HCT116 (cell line): Measurements from ENCODE around the gene ANKS1A.

ENCODE experiments used
- EZH2 ChIP-seq: fragments of 200-600 bp; sonication (generic); IDR thresholded peaks from 2 replicates; pipeline ENCODE4 v1.6.1; 2017; ENCODE audit warnings: antibody characterized with exemption, mixed run types
- POLR2A ChIP-seq: IDR thresholded peaks from 2 replicates; pipeline ENCODE4 v1.7.0; 2011; ENCODE audit warnings: borderline replicate concordance; ENCODE audit not compliant: insufficient read depth, insufficient read length; ENCODE audit errors: extremely low read depth
- TF ChIP-seq, protein P1 (sequence below): IDR thresholded peaks from 2 replicates; pipeline ENCODE4 v1.6.1; 2012; ENCODE audit warnings: low read depth
- TF ChIP-seq, protein P2 (sequence below), 3 experiments: fragments of 200-600 bp in 1 of 3; sonication (generic) in 1 of 3; IDR thresholded peaks in 2 of 3; conservative IDR thresholded peaks in 1 of 3; 2 replicates each; pipeline ENCODE4 v1.5.1; 2012 to 2017; ENCODE audit warnings: low read depth in 2 of 3, low read length in 2 of 3, antibody characterized with exemption in 1 of 3, borderline replicate concordance in 1 of 3, control low read depth in 1 of 3, mild to moderate bottlenecking in 1 of 3, mixed read lengths in 1 of 3, mixed run types in 1 of 3, moderate library complexity in 1 of 3; ENCODE audit not compliant: insufficient read depth in 1 of 3
- TF ChIP-seq, protein P3 (sequence below): IDR thresholded peaks from 2 replicates; pipeline ENCODE4 v1.6.1; 2012

DNA sequence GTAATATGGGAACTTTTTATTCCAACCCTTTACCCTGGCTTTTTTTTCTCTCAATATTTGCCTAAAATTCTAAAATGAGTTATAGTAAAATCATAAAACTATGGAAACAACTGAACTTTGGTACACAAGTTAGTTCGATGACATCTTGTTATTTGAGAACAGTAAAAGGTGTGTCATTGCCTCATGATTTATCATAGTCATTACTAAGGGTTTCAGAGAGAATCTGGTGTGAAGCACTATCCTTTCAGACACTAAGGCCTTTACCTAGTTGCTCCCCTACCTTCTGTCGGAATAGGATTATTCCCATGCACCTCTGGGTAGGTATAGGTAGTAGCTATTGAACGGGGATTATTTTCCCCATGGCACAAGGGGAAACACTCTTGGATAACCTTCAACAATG lies 12.6 kb upstream of the ANKS1A start:
- TF ChIP-seq EZH2 (no peak), POLR2A (no peak)
- TF ChIP-seq, protein P1, sequence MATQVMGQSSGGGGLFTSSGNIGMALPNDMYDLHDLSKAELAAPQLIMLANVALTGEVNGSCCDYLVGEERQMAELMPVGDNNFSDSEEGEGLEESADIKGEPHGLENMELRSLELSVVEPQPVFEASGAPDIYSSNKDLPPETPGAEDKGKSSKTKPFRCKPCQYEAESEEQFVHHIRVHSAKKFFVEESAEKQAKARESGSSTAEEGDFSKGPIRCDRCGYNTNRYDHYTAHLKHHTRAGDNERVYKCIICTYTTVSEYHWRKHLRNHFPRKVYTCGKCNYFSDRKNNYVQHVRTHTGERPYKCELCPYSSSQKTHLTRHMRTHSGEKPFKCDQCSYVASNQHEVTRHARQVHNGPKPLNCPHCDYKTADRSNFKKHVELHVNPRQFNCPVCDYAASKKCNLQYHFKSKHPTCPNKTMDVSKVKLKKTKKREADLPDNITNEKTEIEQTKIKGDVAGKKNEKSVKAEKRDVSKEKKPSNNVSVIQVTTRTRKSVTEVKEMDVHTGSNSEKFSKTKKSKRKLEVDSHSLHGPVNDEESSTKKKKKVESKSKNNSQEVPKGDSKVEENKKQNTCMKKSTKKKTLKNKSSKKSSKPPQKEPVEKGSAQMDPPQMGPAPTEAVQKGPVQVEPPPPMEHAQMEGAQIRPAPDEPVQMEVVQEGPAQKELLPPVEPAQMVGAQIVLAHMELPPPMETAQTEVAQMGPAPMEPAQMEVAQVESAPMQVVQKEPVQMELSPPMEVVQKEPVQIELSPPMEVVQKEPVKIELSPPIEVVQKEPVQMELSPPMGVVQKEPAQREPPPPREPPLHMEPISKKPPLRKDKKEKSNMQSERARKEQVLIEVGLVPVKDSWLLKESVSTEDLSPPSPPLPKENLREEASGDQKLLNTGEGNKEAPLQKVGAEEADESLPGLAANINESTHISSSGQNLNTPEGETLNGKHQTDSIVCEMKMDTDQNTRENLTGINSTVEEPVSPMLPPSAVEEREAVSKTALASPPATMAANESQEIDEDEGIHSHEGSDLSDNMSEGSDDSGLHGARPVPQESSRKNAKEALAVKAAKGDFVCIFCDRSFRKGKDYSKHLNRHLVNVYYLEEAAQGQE: no peak
- TF ChIP-seq, protein P2, sequence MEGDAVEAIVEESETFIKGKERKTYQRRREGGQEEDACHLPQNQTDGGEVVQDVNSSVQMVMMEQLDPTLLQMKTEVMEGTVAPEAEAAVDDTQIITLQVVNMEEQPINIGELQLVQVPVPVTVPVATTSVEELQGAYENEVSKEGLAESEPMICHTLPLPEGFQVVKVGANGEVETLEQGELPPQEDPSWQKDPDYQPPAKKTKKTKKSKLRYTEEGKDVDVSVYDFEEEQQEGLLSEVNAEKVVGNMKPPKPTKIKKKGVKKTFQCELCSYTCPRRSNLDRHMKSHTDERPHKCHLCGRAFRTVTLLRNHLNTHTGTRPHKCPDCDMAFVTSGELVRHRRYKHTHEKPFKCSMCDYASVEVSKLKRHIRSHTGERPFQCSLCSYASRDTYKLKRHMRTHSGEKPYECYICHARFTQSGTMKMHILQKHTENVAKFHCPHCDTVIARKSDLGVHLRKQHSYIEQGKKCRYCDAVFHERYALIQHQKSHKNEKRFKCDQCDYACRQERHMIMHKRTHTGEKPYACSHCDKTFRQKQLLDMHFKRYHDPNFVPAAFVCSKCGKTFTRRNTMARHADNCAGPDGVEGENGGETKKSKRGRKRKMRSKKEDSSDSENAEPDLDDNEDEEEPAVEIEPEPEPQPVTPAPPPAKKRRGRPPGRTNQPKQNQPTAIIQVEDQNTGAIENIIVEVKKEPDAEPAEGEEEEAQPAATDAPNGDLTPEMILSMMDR (IDR thresholded peaks at IDR 0.05 in 2 of 3, conservative IDR thresholded peaks at IDR 0.05 in 1 of 3; ENCODE audit: borderline replicate concordance in 1 of 3, insufficient read depth in 1 of 3, low read depth in 2 of 3, low read length in 2 of 3): no peak
- TF ChIP-seq, protein P3, sequence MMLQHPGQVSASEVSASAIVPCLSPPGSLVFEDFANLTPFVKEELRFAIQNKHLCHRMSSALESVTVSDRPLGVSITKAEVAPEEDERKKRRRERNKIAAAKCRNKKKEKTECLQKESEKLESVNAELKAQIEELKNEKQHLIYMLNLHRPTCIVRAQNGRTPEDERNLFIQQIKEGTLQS: no peak
